SK-N-SH (cell line): ENCODE results near the gene ANKFN1. TPM values are rescaled to one million over a fixed set of nuclear protein-coding genes. Genes with fewer than 3 reads are reported as not detected.

Experiments used
- CTCF ChIA-PET: fragments of 300-600, 350-600 bp; formaldehyde crosslinking; extraction: SDS; loops from one replicate; lab custom pipeline; 2021; lab: Yijun Ruan, JAX
- POLR2A ChIA-PET: fragments of 350-600 bp; sonication (Branson Sonifier 250); formaldehyde crosslinking; extraction: SDS; loops from one replicate; lab custom pipeline; 2020; ENCODE audit warnings: antibody characterized with exemption, inconsistent platforms; lab: Yijun Ruan, JAX
- DNase-seq: peaks from one replicate; pipeline ENCODE4 v3.0.0; 2012
- H2AFZ ChIP-seq: fragments of 200-600 bp; sonication (generic); 2 replicates; pipeline ENCODE4 v1.8.1; 2016; ENCODE audit warnings: antibody characterized with exemption, mild to moderate bottlenecking, low read depth
- H3F3A ChIP-seq: fragments of 200-600 bp; sonication (generic); replicated peaks from 2 replicates; pipeline ENCODE3; 2016; ENCODE audit warnings: antibody characterized with exemption, mild to moderate bottlenecking; ENCODE audit not compliant: insufficient read depth
- H3K27ac ChIP-seq, 2 experiments: fragments of 200-500 bp in 1 of 2; fragments of 200-600 bp in 1 of 2; sonication (Bioruptor generic) in 1 of 2; sonication (generic), shearing (Covaris generic) in 1 of 2; 2 replicates each; pipeline versions ENCODE4 v1.5.1 to v1.6.1; 2014 to 2016; ENCODE audit warnings: low read depth in 2 of 2, inconsistent platforms in 1 of 2, low read length in 1 of 2, mild to moderate bottlenecking in 1 of 2, mixed read lengths in 1 of 2
- H3K27me3 ChIP-seq: fragments of 200-600 bp; sonication (generic), shearing (Covaris generic); 2 replicates; pipeline ENCODE4 v1.6.1; 2016; ENCODE audit warnings: mixed run types; ENCODE audit not compliant: insufficient read depth
- H3K36me3 ChIP-seq, 2 experiments: fragments of 200-500 bp in 1 of 2; fragments of 200-600 bp in 1 of 2; sonication (Bioruptor generic) in 1 of 2; sonication (generic) in 1 of 2; replicated peaks in 1 of 2; 2 replicates each; pipeline versions ENCODE3 to v1.5.1; 2014 to 2016; ENCODE audit warnings: low read length in 1 of 2, mild to moderate bottlenecking in 1 of 2; ENCODE audit not compliant: insufficient read depth in 2 of 2, control insufficient read depth in 1 of 2
- H3K4me1 ChIP-seq, 2 experiments: fragments of 200-500 bp in 1 of 2; fragments of 200-600 bp in 1 of 2; sonication (Bioruptor generic) in 1 of 2; sonication (generic), shearing (Covaris generic) in 1 of 2; 2 replicates each; pipeline versions ENCODE4 v1.5.1 to v1.6.1; 2014 to 2016; ENCODE audit warnings: low read depth in 1 of 2, low read length in 1 of 2, mixed run types in 1 of 2; ENCODE audit not compliant: insufficient read depth in 2 of 2, control insufficient read depth in 1 of 2
- H3K4me2 ChIP-seq: fragments of 200-600 bp; sonication (generic), shearing (Covaris generic); 2 replicates; pipeline ENCODE4 v1.6.1; 2017; ENCODE audit warnings: mixed run types
- H3K4me3 ChIP-seq, 2 experiments: fragments of 200-500 bp in 1 of 2; fragments of 200-600 bp in 1 of 2; sonication (Bioruptor generic) in 1 of 2; sonication (generic), shearing (Covaris generic) in 1 of 2; 2 replicates each; pipeline versions ENCODE4 v1.5.1 to v1.8.1; 2014 to 2016; ENCODE audit warnings: low read depth in 2 of 2, inconsistent platforms in 1 of 2, low read length in 1 of 2, mild to moderate bottlenecking in 1 of 2, mixed read lengths in 1 of 2, moderate library complexity in 1 of 2
- H3K79me2 ChIP-seq: fragments of 200-600 bp; sonication (generic); 2 replicates; pipeline ENCODE4 v1.8.1; 2017; ENCODE audit warnings: mild to moderate bottlenecking; ENCODE audit not compliant: insufficient read depth
- H3K9ac ChIP-seq: fragments of 200-600 bp; sonication (generic); 2 replicates; pipeline ENCODE4 v1.6.1; 2017; ENCODE audit warnings: mixed run types
- H3K9me2 ChIP-seq: fragments of 200-600 bp; sonication (generic); 2 replicates; pipeline ENCODE4 v1.6.1; 2017; ENCODE audit warnings: mixed run types
- H3K9me3 ChIP-seq: fragments of 200-600 bp; sonication (generic); 2 replicates; pipeline ENCODE4 v1.6.1; 2017; ENCODE audit warnings: mixed run types, mild to moderate bottlenecking, moderate library complexity
- H4K20me1 ChIP-seq: fragments of 200-600 bp; sonication (generic); 2 replicates; pipeline ENCODE4 v1.6.1; 2017; ENCODE audit warnings: mild to moderate bottlenecking, mixed run types; ENCODE audit not compliant: insufficient read depth
- EZH2phosphoT487 ChIP-seq: fragments of 200-600 bp; sonication (generic); IDR thresholded peaks from 2 replicates; pipeline ENCODE4 v1.6.1; 2017; ENCODE audit warnings: low read depth, mixed run types, mild to moderate bottlenecking, antibody characterized with exemption, moderate library complexity, borderline replicate concordance
- FOSL2 ChIP-seq: IDR thresholded peaks from 2 replicates; pipeline ENCODE4 v1.4.0; 2012; ENCODE audit warnings: low read depth, mild to moderate bottlenecking, moderate library complexity, borderline replicate concordance
- FOXJ3 ChIP-seq: sonication (generic); formaldehyde crosslinking; IDR thresholded peaks from 2 replicates; pipeline ENCODE4 v1.5.1; 2020; ENCODE audit warnings: mild to moderate bottlenecking, missing genetic modification reagents
- JUND ChIP-seq: IDR thresholded peaks from 2 replicates; pipeline ENCODE4 v1.4.0; 2012
- MEF2A ChIP-seq: IDR thresholded peaks from 2 replicates; pipeline ENCODE4 v1.4.0; 2012; ENCODE audit warnings: low read depth, borderline replicate concordance
- NFIC ChIP-seq: IDR thresholded peaks from 2 replicates; pipeline ENCODE4 v1.4.0; 2012; ENCODE audit warnings: borderline replicate concordance
- NRF1 ChIP-seq: IDR thresholded peaks from 2 replicates; pipeline ENCODE4 v1.6.1; 2012; ENCODE audit warnings: low read depth, mild to moderate bottlenecking, low read length
- POLR2AphosphoS5 ChIP-seq: IDR thresholded peaks from 2 replicates; pipeline ENCODE4 v1.6.1; 2012; ENCODE audit warnings: low read depth, low read length
- RCOR1 ChIP-seq: fragments of 150-350 bp; IDR thresholded peaks from 2 replicates; pipeline ENCODE4 v1.6.1; 2017; ENCODE audit warnings: antibody characterized with exemption, low read length
- REST ChIP-seq: IDR thresholded peaks from 2 replicates; pipeline ENCODE4 v1.6.1; 2012; ENCODE audit warnings: mild to moderate bottlenecking, low read depth, low read length, moderate library complexity
- SMC3 ChIP-seq: IDR thresholded peaks from 2 replicates; pipeline ENCODE4 v1.6.1; 2012; ENCODE audit warnings: low read depth, low read length, improper control_type of control experiment
- YY1 ChIP-seq: IDR thresholded peaks from 2 replicates; pipeline ENCODE4 v1.4.0; 2012; ENCODE audit warnings: low read depth, mild to moderate bottlenecking
- ZBTB33 ChIP-seq: IDR thresholded peaks from 2 replicates; pipeline ENCODE4 v1.4.0; 2012; ENCODE audit warnings: low read depth, borderline replicate concordance
- WGBS: methylation state at CpG from one replicate; pipeline ENCODE4 v1.1.6; 2017; ENCODE audit warnings: low lambda C conversion rate; 5-methylcytosine and 5-hydroxymethylcytosine counted together
- polyA plus RNA-seq, 3 experiments: library from polyadenylated mRNA; depleted of rRNA; stranded (reverse); fragments of >200 nt; gene quantifications; 2 replicates each; pipeline ENCODE4 v1.2.3, GENCODE V29; 2012

Gene ANKFN1
- polyA plus RNA-seq, 1 of the 3 experiments (the other 2 are of a cell fraction) = 0.07 TPM

- TF ChIP-seq REST (no peak), RCOR1 (no peak), JUND (no peak), ZBTB33 (no peak), FOXJ3 (CRISPR knock-in tag) (no peak), NFIC (no peak), NRF1 (no peak)
Measured at GRCh38 chr17:56481659-56482058, 328.4 kb downstream of the ANKFN1 start (continued).

- Histone ChIP-seq H3K4me3 (no peak overlapping the region), H3K36me3 (no peaks in the 10 kb centered on the region), H2AFZ (no peak overlapping the region), H3K4me2 (no peak overlapping the region), H3K4me1 (no peaks in the 10 kb centered on the region), H3K27ac (no peak overlapping the region), H4K20me1 (no peaks in the 10 kb centered on the region), H3K79me2 (no peaks in the 10 kb centered on the region), H3F3A (no peaks in the 10 kb centered on the region), H3K9ac (no peak overlapping the region), H3K9me2 (no peaks in the 10 kb centered on the region), H3K9me3 (no peaks in the 10 kb centered on the region), H3K27me3 (no peaks in the 10 kb centered on the region; the same call in 1 of the 2 replicates)
- DNase-seq = no peak
- CTCF ChIA-PET = interaction anchor here (1.0 to 1.1 kb wide), 2 partner anchors 17 to 637 kb away, joined by 3 to 4 read pairs; no protein-coding TSS in a partner anchor
- POLR2A ChIA-PET = no interaction called here
- TF ChIP-seq SMC3 (no peak), JUND (no peak), MEF2A (no peak), POLR2AphosphoS5 (no peak), EZH2phosphoT487 (no peak), YY1 (no peak), FOSL2 (no peak), RCOR1 (no peak)
- WGBS = 35% methylated on average over 6 of the region's 6 CpGs
Measured at GRCh38 chr17:56482229-56482628, 329.0 kb downstream of the ANKFN1 start.
